Astrocyte of the cerebellum (primary cell): ENCODE data around the gene ANKRA2.

Experiments used
- DNase-seq: peaks from one replicate; pipeline ENCODE4 v3.0.0-alpha.2; 2011; ENCODE audit warnings: low read depth
- H3K4me3 ChIP-seq: 2 replicates; pipeline ENCODE4 v1.5.1; 2011; ENCODE audit warnings: mild to moderate bottlenecking, low read depth, low read length, moderate library complexity
- CTCF ChIP-seq: IDR thresholded peaks from 2 replicates; pipeline ENCODE4 v1.5.1; 2012; ENCODE audit warnings: low read length, low read depth, moderate library complexity, mild to moderate bottlenecking; ENCODE audit errors: missing control alignments
- in situ Hi-C: cut with HindIII; loops from 2 replicates; pipeline ENCODE4 v1.10.0; 2017; ENCODE audit warnings: low sequenced_read_pairs

The ANKRA2 gene

GRCh38 chr5:73528248-73528647 is 37.2 kb downstream of the ANKRA2 start:
- no peak for TF ChIP-seq CTCF
- in situ Hi-C loops = no loop called here
- no peak overlapping the region for H3K4me3 ChIP-seq
- no peak for DNase-seq

GRCh38 chr5:73525606-73526203 is 39.7 kb downstream of the ANKRA2 start:
- TF ChIP-seq CTCF = no peak
- in situ Hi-C loops = no loop called here
- no peak for DNase-seq
- H3K4me3 ChIP-seq = no peak overlapping the region

- no peak for DNase-seq
- H3K4me3 ChIP-seq = no peak overlapping the region
- in situ Hi-C loops = no loop called here
- no peak for TF ChIP-seq CTCF
Observed at GRCh38 chr5:73523861-73524260, 41.6 kb downstream of the ANKRA2 start.

- TF ChIP-seq CTCF = no peak
- no peak for DNase-seq
- H3K4me3 ChIP-seq = no peak overlapping the region
- in situ Hi-C loops = no loop called here
Observed at GRCh38 chr5:73522989-73523388, 42.5 kb downstream of the ANKRA2 start.

GRCh38 chr5:73519531-73520283 is 45.7 kb downstream of the ANKRA2 start:
- in situ Hi-C loops = no loop called here
- TF ChIP-seq CTCF = peak; percentile 83
- H3K4me3 ChIP-seq = no peak overlapping the region
- DNase-seq = peak; percentile 67

GRCh38 chr5:73515232-73515631 is 50.2 kb downstream of the ANKRA2 start:
- peak; percentile 13 for DNase-seq
- no peak for TF ChIP-seq CTCF
- in situ Hi-C loops = no loop called here
- H3K4me3 ChIP-seq = no peak overlapping the region
